GM08714 (cell line): Measurements from ENCODE around the gene RTN4RL1.

Experiments used
- H3K4me3 ChIP-seq: fragments of 200-500 bp; sonication (Bioruptor generic); 2 replicates; pipeline ENCODE4 v1.5.1; 2014; ENCODE audit warnings: mild to moderate bottlenecking, low read length, inconsistent platforms
- ZNF274 ChIP-seq: IDR thresholded peaks from 2 replicates; pipeline ENCODE4 v1.6.1; 2012; ENCODE audit warnings: mild to moderate bottlenecking, low read depth, low read length

The RTN4RL1 gene

GRCh38 chr17:1943436-1943831 lies 81.7 kb downstream of the RTN4RL1 start:
- no peak overlapping the region for H3K4me3 ChIP-seq
- no peak for TF ChIP-seq ZNF274

GRCh38 chr17:1942666-1943435 lies 82.3 kb downstream of the RTN4RL1 start:
- no peak overlapping the region for H3K4me3 ChIP-seq
- no peak for TF ChIP-seq ZNF274

GRCh38 chr17:1942066-1942365 lies 83.1 kb downstream of the RTN4RL1 start:
- H3K4me3 ChIP-seq: no peak overlapping the region
- no peak for TF ChIP-seq ZNF274

GRCh38 chr17:1941272-1942065 lies 83.7 kb downstream of the RTN4RL1 start:
- TF ChIP-seq ZNF274: no peak
- H3K4me3 ChIP-seq: no peak overlapping the region

- TF ChIP-seq ZNF274: no peak
Measured at GRCh38 chr17:1940810-1941185, 84.3 kb downstream of the RTN4RL1 start.

GRCh38 chr17:1939981-1940809 lies 84.9 kb downstream of the RTN4RL1 start:
- no peak for TF ChIP-seq ZNF274

More at GRCh38 chr17:1940810-1941185, 84.3 kb downstream of the RTN4RL1 start:
- H3K4me3 ChIP-seq: no peak overlapping the region

GRCh38 chr17:1937461-1937860 lies 87.7 kb downstream of the RTN4RL1 start:
- H3K4me3 ChIP-seq: no peak overlapping the region
- no peak for TF ChIP-seq ZNF274

More at GRCh38 chr17:1939981-1940809, 84.9 kb downstream of the RTN4RL1 start:
- H3K4me3 ChIP-seq: no peak overlapping the region

- no peak overlapping the region for H3K4me3 ChIP-seq
- TF ChIP-seq ZNF274: no peak
Measured at GRCh38 chr17:1936766-1937165, 88.4 kb downstream of the RTN4RL1 start.

- no peak for TF ChIP-seq ZNF274
- no peak overlapping the region for H3K4me3 ChIP-seq
Measured at GRCh38 chr17:1934901-1935300, 90.2 kb downstream of the RTN4RL1 start.

- no peak overlapping the region for H3K4me3 ChIP-seq
- TF ChIP-seq ZNF274: no peak
Measured at GRCh38 chr17:1933875-1934715, 91.0 kb downstream of the RTN4RL1 start.

GRCh38 chr17:1931844-1932579 lies 93.1 kb downstream of the RTN4RL1 start:
- TF ChIP-seq ZNF274: no peak
- H3K4me3 ChIP-seq: no peak overlapping the region

- TF ChIP-seq ZNF274: no peak
Measured at GRCh38 chr17:1930337-1930645, 94.8 kb downstream of the RTN4RL1 start.

GRCh38 chr17:1928976-1929375 lies 96.2 kb downstream of the RTN4RL1 start:
- no peak overlapping the region for H3K4me3 ChIP-seq
- no peak for TF ChIP-seq ZNF274

More at GRCh38 chr17:1930337-1930645, 94.8 kb downstream of the RTN4RL1 start:
- H3K4me3 ChIP-seq: no peak overlapping the region
